GM21723 (cell line): Measurements from ENCODE around the gene LCT.
"Not testable (repeated sequence)": the region's sequence is repeated elsewhere in the genome, so short reads cannot be mapped to it uniquely, and the experiment has no call there.

Source experiments
- ATAC-seq: cut with Tn5 transposase; IDR thresholded peaks from one replicate; pipeline ENCODE4 v1.9.1; 2021; ENCODE audit warnings: mild to moderate bottlenecking, moderate library complexity; ENCODE audit not compliant: unreplicated experiment

LCT gene

DNA sequence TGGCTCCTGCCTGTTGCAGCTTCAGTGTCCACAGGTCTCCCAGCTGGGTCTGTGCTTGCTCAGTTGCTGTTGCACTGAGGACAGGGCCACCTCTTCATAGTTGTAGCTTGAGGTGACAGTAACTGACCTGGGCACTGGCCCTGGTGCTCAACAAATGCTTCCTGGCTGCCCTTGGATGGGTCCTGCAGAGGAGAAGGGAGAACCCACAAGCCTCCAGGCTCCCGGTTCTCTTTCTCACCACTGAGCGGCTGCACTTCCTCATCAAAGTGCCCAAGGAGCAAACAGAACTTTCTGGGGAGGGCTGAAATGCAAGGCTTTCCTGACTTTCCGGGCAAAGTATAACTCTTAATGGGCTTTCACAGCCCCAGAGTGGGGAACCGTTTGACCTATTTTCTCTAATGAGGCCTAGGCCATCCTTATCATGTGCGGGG is 38.7 kb downstream of the LCT start:
- no peak for ATAC-seq

- peak; percentile 83 for ATAC-seq
Observed at GRCh38 chr2:135797497-135798274, 39.3 kb downstream of the LCT start.

DNA sequence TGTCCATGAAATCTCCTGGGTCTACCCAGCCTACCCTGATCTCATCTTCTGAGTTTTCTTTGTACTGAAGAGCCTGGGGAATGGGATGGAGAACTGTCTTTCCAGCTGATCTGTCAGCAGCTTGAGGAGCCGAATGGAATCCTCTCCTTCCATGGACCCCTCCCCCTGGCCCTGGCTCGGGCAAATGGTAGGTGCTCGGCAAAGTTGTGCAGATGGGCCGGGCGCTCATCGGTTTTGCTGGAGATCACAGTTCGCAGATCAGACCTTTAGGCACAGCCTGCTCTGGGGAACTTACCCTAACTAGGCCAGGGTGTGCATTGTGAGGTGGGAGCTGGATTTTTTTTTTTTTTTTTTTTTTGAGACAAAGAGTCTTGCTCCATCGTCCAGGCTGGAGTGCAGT is 40.4 kb downstream of the LCT start:
- ATAC-seq: no peak

DNA sequence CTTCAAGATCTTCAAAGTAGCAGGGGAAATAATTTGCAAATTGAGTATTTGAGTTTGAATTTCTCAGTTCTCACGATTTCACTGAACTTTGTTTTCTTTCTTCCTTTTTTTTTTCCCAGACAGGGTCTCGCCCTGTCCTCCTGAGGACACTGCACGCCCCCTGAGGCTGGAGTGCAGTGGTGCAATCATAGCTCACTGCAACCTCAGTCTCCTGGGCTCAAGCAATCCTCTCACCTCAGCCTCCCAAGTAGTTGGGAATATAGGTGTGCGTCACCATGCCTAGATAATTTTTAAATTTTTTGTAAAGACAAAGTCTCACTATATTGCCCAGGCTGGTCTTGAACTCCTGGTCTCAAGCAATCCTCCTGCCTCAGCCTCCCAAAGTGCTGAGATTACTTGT is 41.3 kb downstream of the LCT start:
- not testable (repeated sequence) for ATAC-seq

DNA sequence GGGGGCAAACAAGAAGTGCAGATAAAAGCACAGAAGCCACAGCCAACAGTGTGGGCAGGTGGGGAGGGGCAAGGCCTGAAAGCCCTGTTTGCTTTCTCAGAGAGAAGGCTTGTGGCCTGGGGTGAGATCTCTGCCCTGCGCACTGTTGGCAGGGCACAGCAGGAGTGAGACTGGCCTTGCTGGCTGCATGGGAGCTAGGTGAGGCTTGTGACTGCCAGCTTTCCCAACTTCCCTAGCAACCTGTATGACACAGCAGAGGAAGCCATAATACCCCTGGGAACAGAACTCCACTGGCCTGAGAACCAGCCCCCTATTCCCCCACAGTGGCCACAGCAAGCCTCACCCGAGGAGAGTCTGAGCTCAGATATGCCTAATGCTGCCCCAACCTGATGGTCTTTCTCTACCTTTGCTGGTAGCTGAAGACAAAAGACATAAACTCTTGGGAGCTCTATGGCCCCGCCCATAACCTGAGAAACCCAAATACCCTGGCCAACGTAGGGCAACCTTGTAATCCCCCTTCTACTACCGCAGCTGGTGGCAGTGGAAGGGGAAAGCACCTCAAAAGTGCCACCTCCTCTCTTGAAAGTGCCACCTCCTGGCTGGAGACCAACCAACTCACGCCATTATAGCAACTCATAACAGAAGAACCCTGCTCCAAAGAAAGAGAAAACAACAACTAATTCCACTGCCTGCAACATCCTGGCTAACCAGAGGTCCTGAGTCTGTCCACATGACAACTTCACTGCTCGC is 44.4 kb downstream of the LCT start:
- ATAC-seq: no peak

DNA sequence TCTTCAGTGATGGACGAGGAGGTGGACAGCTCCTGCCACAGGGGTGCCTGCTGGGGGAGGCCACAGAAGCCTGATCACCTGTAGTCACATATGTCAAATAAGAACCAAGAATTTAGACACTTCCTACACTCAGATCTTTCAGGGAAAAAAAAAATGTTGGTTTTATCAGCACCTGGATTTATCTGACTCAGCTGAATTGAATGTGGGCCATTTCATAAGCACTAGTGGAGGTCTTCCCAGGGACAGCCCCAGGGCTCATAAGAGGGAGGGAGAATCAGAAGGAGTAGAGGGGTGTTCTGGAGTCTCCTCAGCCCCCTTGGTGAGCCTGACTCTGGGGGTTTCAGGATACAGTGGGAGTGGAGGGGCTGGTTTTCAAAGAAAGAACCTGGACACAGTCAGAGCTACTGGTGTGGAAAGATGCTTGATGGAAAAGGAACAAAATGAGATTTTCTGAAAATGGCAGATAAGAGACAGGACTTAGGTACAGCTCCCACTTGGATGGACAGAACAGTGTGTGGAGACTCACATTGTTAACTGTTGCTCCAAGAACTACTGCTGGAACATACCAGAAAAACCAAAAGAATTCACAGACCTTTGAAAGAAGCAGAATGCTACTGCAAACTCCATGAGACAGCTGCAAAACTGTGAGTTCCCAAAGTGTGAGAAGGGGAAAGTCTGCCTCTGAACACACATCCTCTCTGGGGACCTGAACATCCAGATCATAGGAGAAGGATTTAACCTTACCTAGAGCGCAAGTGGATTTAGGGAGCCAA is 45.4 kb downstream of the LCT start:
- ATAC-seq: no peak

GRCh38 chr2:135790423-135790822 is 46.6 kb downstream of the LCT start:
- ATAC-seq: no peak

- no peak for ATAC-seq
Observed at GRCh38 chr2:135786823-135787222, 50.2 kb downstream of the LCT start.

GRCh38 chr2:135785032-135785431 is 52.0 kb downstream of the LCT start:
- ATAC-seq: no peak

DNA sequence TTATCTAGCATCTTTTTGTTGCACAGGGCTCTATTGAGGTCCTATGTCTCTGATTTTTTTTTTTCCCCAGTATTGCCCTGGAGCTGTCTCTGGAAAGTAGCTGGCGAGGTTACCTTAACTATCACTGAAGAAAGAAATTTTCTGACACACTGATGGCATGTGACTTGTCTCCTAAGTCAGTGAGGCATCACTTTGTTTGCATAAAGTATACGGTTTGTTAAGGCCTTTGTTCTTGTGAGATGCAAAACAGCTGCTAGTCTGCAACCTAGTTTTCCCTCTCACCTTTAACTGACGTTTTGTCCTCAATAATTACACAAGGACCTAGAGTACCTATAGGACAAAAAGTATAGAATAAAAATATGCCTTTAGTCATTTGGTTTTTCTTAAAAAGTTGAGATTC is 53.5 kb downstream of the LCT start:
- ATAC-seq: no peak

- ATAC-seq: no peak
Observed at GRCh38 chr2:135782231-135782630, 54.8 kb downstream of the LCT start.

DNA sequence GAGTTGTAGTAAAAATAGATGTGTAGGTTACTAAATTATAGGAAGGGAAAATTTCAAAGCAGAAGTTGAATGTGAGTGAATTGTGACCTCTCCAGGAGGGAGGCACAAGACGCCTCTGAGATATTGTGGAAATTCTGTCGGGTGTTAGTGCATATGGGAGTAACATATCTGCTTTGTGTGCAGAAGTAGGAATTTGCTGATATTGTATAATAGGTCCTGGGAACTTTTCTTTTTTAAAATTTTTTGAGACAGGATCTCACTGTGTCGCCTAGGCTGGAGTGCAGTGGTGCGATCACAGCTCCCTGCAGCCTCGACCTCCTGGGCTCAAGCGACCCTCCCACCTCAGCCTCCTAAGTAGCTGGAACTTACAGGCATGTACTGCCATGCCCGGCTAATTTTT is 60.6 kb downstream of the LCT start:
- no peak for ATAC-seq

DNA sequence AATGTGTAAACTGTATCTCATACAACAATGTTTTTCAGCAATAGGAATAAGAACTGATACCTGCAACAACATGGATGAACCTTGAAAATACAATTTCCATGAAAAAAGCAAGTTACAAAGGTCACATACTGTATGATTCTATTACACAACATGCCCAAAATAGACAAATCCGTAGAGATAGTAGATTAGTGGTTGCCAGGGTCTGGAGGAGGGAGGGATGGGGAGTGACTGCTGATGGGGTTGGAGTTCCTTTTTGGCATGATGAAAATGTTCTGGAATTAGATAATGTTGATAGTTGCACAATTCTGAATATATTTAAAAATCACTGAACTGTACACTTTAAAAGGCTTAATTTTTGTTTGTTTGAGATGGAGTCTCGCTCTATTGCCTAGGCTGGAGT is 61.6 kb downstream of the LCT start:
- ATAC-seq: no peak

GRCh38 chr2:135773917-135774316 is 63.1 kb downstream of the LCT start:
- no peak for ATAC-seq

- ATAC-seq: no peak
Observed at GRCh38 chr2:135773319-135773718, 63.7 kb downstream of the LCT start.

DNA sequence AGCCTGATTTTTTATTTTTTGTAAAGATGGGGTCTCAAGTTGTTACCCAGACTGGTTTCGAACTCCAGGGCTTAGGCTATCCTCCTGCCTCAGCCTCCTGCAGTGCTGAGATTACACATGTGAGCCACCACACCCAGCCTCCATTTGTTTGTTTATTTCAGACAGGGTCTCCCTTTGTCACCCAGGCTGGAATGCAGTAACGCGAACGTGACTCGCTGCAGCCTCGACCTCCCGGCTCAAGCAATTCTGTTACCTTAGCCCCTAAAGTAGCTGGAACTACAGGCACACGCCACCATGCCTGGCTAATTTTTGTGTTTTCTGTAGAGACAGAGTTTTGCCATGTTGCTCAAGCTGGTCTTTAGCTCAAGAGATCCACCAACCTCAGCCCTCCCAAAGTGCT is 68.1 kb downstream of the LCT start:
- no peak for ATAC-seq

- ATAC-seq: no peak
Observed at GRCh38 chr2:135762530-135762929, 74.5 kb downstream of the LCT start.

- no peak for ATAC-seq
Observed at GRCh38 chr2:135762022-135762421, 75.0 kb downstream of the LCT start.

- no peak for ATAC-seq
Observed at GRCh38 chr2:135756692-135757091, 80.3 kb downstream of the LCT start.

DNA sequence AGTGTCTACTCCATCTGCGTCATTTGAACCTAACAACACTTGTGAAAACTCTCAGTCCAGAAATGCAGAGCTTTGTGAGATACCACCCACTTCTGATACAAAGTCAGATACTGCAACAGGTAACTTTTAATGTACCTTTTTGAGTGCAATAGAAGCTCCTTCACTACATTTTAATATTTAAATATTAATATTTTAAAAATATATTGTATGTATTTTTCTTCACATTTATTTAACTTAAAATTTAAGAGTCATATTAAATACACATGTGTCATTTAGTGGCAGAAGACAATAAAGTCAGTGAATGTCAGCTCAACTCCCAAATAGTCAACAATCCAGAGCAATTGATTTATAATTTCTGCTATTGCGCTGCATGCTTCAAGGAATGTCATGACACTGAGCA is 81.4 kb downstream of the LCT start:
- no peak for ATAC-seq

- no peak for ATAC-seq
Observed at GRCh38 chr2:135745545-135745944, 91.4 kb downstream of the LCT start.
